Non-pigmented ciliary epithelial cell (primary cell): ENCODE measurements around the gene MYO6.

Source experiments
- DNase-seq: peaks from one replicate; pipeline ENCODE4 v3.0.0-alpha.2; 2010; ENCODE audit warnings: low read depth

The MYO6 gene

GRCh38 chr6:75766387-75766786 is 17.3 kb downstream of the MYO6 start:
- DNase-seq: no peak

- DNase-seq: no peak
Observed at GRCh38 chr6:75770844-75771243, 21.8 kb downstream of the MYO6 start.

GRCh38 chr6:75775219-75775618 is 26.2 kb downstream of the MYO6 start:
- no peak for DNase-seq

- no peak for DNase-seq
Observed at GRCh38 chr6:75776461-75776860, 27.4 kb downstream of the MYO6 start.

- no peak for DNase-seq
Observed at GRCh38 chr6:75778757-75779156, 29.7 kb downstream of the MYO6 start.

- DNase-seq: no peak
Observed at GRCh38 chr6:75786152-75786551, 37.1 kb downstream of the MYO6 start.

GRCh38 chr6:75788894-75789293 is 39.9 kb downstream of the MYO6 start:
- no peak for DNase-seq

GRCh38 chr6:75791881-75792280 is 42.8 kb downstream of the MYO6 start:
- DNase-seq: no peak

GRCh38 chr6:75794351-75794846 is 45.4 kb downstream of the MYO6 start:
- DNase-seq: no peak

- no peak for DNase-seq
Observed at GRCh38 chr6:75794954-75795739, 46.1 kb downstream of the MYO6 start.

GRCh38 chr6:75796723-75797122 is 47.7 kb downstream of the MYO6 start:
- no peak for DNase-seq

- no peak for DNase-seq
Observed at GRCh38 chr6:75800133-75800532, 51.1 kb downstream of the MYO6 start.

GRCh38 chr6:75800708-75801505 is 51.9 kb downstream of the MYO6 start:
- no peak for DNase-seq

- peak; percentile 5 for DNase-seq
Observed at GRCh38 chr6:75802366-75802765, 53.3 kb downstream of the MYO6 start.

GRCh38 chr6:75808507-75808906 is 59.5 kb downstream of the MYO6 start:
- no peak for DNase-seq

GRCh38 chr6:75812560-75812959 is 63.5 kb downstream of the MYO6 start:
- no peak for DNase-seq

- no peak for DNase-seq
Observed at GRCh38 chr6:75813476-75814250, 64.6 kb downstream of the MYO6 start.

GRCh38 chr6:75815756-75816155 is 66.7 kb downstream of the MYO6 start:
- DNase-seq: no peak

- no peak for DNase-seq
Observed at GRCh38 chr6:75818098-75818855, 69.2 kb downstream of the MYO6 start.

- DNase-seq: no peak
Observed at GRCh38 chr6:75819776-75820487, 70.9 kb downstream of the MYO6 start.

- no peak for DNase-seq
Observed at GRCh38 chr6:75824160-75824559, 75.1 kb downstream of the MYO6 start.
